Lower leg skin (tissue), 4 donors: Measurements from ENCODE around the gene MAP9. TPM values are rescaled to one million over a fixed set of nuclear protein-coding genes. Genes with fewer than 3 reads are reported as not detected.
"Not testable (repeated sequence)": the region's sequence is repeated elsewhere in the genome, so short reads cannot be mapped to it uniquely, and the experiment has no call there.

Experiments used
- DNase-seq, 2 donors: peaks; one replicate each; pipeline ENCODE4 v3.0.0-alpha.2; 2019; ENCODE audit warnings: low spot score in 2 of 2
- H3K4me3 ChIP-seq: fragments of 200-600 bp; sonication (generic); 2 replicates; pipeline ENCODE4 v1.5.1; 2017; ENCODE audit warnings: mild to moderate bottlenecking, low read depth; ENCODE audit not compliant: poor library complexity, severe bottlenecking
- POLR2A ChIP-seq, 2 donors: fragments of 450-650 bp; IDR thresholded peaks; one replicate each; pipeline ENCODE4 v1.6.1; 2016 to 2017; ENCODE audit warnings: antibody characterized with exemption in 2 of 2, mild to moderate bottlenecking in 1 of 2, moderate library complexity in 1 of 2
- WGBS, 2 donors: methylation state at CpG; one replicate each; pipeline ENCODE4 v1.1.5; 2018; 5-methylcytosine and 5-hydroxymethylcytosine counted together
- intact Hi-C: fragments of 100-400 bp; cut with DNase I; formaldehyde crosslinking; loops from one replicate; pipeline ENCODE4 v1.15.0; 2023; ENCODE audit warnings: low total_unique reads
- total RNA-seq, 4 donors: library from RNA; depleted of rRNA; stranded (reverse); fragments of >200 nt; gene quantifications; one replicate each; pipeline ENCODE4 v1.1.0, GENCODE V29; 2016
- TF ChIP-seq, protein P1 (sequence below), 3 donors: fragments of 450-650 bp; IDR thresholded peaks; one replicate each; pipeline ENCODE4 v1.5.1; 2016; ENCODE audit warnings: antibody characterized with exemption in 3 of 3, mild to moderate bottlenecking in 3 of 3, moderate library complexity in 2 of 3

The MAP9 gene
- total RNA-seq, 4 donors from 2014 or later = 0.15 to 1.8 (median 1.3) TPM

DNA sequence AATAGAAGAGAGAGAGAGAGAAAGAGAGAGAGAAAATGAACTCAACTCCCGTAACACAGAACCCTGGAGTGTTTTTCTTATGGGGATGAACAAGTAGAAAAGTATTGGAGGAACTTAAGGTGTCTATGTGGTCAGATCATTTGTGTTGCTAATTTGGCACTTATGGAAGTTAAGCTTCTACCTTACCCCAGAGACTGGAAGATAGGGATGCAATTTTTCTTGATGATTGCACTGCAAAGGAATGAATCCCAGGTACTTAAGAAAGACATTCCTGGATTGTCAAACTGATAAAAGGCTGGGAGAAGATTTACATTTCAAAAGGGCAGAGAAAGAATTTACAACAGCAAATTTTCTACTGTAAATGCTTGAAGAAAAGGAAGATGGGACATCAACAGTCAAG, 57.2 kb downstream of the MAP9 start:
- intact Hi-C loops = no loop called here
- TF ChIP-seq, protein P1, sequence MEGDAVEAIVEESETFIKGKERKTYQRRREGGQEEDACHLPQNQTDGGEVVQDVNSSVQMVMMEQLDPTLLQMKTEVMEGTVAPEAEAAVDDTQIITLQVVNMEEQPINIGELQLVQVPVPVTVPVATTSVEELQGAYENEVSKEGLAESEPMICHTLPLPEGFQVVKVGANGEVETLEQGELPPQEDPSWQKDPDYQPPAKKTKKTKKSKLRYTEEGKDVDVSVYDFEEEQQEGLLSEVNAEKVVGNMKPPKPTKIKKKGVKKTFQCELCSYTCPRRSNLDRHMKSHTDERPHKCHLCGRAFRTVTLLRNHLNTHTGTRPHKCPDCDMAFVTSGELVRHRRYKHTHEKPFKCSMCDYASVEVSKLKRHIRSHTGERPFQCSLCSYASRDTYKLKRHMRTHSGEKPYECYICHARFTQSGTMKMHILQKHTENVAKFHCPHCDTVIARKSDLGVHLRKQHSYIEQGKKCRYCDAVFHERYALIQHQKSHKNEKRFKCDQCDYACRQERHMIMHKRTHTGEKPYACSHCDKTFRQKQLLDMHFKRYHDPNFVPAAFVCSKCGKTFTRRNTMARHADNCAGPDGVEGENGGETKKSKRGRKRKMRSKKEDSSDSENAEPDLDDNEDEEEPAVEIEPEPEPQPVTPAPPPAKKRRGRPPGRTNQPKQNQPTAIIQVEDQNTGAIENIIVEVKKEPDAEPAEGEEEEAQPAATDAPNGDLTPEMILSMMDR (IDR thresholded peaks at IDR 0.05) = no peak
- no peak for TF ChIP-seq POLR2A (IDR thresholded peaks at IDR 0.05)
- 56 to 57% methylated on average over 1 of the region's 1 CpG for WGBS, 2 donors
- no peak overlapping the region for H3K4me3 ChIP-seq
- no peak for DNase-seq

- H3K4me3 ChIP-seq, DNase-seq, intact Hi-C loops: not testable (repeated sequence)
- WGBS, 2 donors = 83 to 89% methylated on average over 5 of the region's 5 CpGs
These were observed 64.7 kb downstream of the MAP9 start for GRCh38 chr4:155312027-155312426.

DNA sequence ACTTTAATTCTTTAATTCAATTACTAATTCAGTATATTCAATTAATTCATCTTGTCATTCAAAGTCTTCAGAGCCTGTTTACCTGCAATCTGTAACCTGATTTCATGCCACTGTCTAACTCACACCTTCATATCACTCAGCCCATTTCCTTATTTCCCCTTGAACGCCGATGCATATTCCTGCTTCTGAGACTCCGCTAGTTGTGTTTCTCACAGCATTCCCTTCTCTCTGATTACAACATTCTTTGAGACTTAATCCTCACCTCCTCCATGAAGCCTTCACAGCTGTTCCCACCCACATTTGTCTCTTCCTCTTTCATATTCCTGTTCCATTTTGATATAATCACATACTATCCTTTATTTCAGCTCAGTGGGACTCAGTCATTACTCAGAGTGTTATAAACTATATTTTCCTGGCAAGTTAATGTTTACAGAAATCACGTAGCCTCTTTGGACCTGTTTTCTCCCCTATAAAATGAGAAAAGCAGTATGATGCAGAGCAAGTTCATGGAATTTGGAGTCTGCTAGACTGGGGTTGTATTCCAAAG, 69.0 kb downstream of the MAP9 start:
- TF ChIP-seq, protein P1 (IDR thresholded peaks at IDR 0.05) = no peak
- no peak for TF ChIP-seq POLR2A (IDR thresholded peaks at IDR 0.05)
- no peak for DNase-seq
- H3K4me3 ChIP-seq = no peak overlapping the region
- WGBS, 2 donors = 88 to 89% methylated on average over 4 of the region's 4 CpGs
- intact Hi-C loops = no loop called here

DNA sequence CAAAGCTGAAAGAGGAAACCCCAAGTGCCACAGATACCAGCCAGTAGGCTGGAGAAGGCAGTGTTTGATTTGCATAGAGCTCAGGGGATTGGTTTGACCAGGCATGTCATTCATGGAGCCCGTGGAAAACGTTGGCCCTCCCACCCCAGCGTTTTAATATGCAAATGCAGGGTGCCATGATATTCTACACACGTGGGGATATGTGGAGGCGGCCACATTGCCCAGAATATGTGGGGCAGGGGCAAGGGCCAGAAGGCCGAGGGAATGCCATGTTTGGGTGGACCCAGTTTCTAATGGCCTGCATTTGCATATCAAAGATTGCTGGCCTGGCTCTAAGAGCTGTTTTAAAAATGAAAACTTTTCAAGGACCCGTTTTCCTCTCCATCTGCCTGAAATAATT, 71.1 kb downstream of the MAP9 start:
- no peak overlapping the region for H3K4me3 ChIP-seq
- TF ChIP-seq, protein P1 (IDR thresholded peaks at IDR 0.05) = no peak
- no peak for TF ChIP-seq POLR2A (IDR thresholded peaks at IDR 0.05)
- intact Hi-C loops = no loop called here
- no peak for DNase-seq
- 75 to 77% methylated on average over 7 of the region's 7 CpGs for WGBS, 2 donors

GRCh38 chr4:155304375-155304774, 72.4 kb downstream of the MAP9 start:
- intact Hi-C loops = no loop called here
- H3K4me3 ChIP-seq = no peak overlapping the region
- no peak for DNase-seq
- TF ChIP-seq POLR2A (IDR thresholded peaks at IDR 0.05) = no peak
- TF ChIP-seq, protein P1 (IDR thresholded peaks at IDR 0.05) = no peak
- 30 to 58% methylated on average over 2 of the region's 2 CpGs for WGBS, 2 donors

DNA sequence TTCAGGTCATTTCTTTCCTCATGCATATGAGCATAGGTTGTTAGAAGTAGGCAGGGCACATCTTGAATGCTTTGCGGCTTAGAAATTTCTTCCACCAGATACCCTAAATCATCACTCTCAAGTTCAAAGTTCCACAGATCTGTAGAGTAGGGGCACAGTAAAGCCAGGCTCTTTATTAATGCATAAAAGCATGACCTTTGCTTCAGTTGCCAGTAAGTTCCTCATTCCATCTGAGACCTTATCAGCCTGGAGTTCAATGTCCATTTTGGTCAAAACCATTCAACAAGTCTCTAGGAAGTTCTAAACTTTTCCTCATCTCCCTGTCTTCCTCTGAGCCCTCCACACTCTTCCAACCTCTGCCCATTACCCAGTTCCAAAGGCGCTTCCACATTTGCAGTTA, 77.7 kb downstream of the MAP9 start:
- no peak for TF ChIP-seq POLR2A (IDR thresholded peaks at IDR 0.05)
- TF ChIP-seq, protein P1 (IDR thresholded peaks at IDR 0.05) = no peak
- intact Hi-C loops = no loop called here
- 92 to 93% methylated on average over 2 of the region's 2 CpGs for WGBS, 2 donors
- DNase-seq = no peak
- H3K4me3 ChIP-seq = no peak overlapping the region

Other genes with a start within 250 kb of the MAP9 start
- gene NPY2R, start 168.3 kb downstream of the MAP9 start, total RNA-seq = 1 to 10 TPM in 1 of 4 donors, under 1 TPM in 1, not detected in 2; 0.46 to 1.4 TPM